H9 (cell line): ENCODE measurements around the gene TLR3. TPM values are rescaled to one million over a fixed set of nuclear protein-coding genes. Genes with fewer than 3 reads are reported as not detected.

ENCODE experiments used
- DNase-seq: peaks from one replicate; pipeline ENCODE4 v3.0.0-alpha.2; 2017
- H2AFZ ChIP-seq: one replicate; pipeline ENCODE4 v1.6.1; 2013; ENCODE audit warnings: mild to moderate bottlenecking, low read length, control low read depth, moderate library complexity
- H2AK5ac ChIP-seq: 2 replicates; pipeline ENCODE4 v1.6.1; 2013; ENCODE audit warnings: low read length, control low read depth, mixed read lengths; ENCODE audit not compliant: insufficient read length
- H2BK120ac ChIP-seq: one replicate; pipeline ENCODE4 v1.6.1; 2013; ENCODE audit warnings: low read depth, mild to moderate bottlenecking, low read length, control low read depth, inconsistent platforms; ENCODE audit not compliant: poor library complexity, severe bottlenecking
- H2BK12ac ChIP-seq: 2 replicates; pipeline ENCODE4 v1.6.1; 2013; ENCODE audit warnings: low read length, control low read depth, mixed read lengths, low read depth; ENCODE audit not compliant: insufficient read length
- H2BK15ac ChIP-seq: 2 replicates; pipeline ENCODE4 v1.6.1; 2013; ENCODE audit warnings: low read depth, low read length, control low read depth
- H2BK20ac ChIP-seq: one replicate; pipeline ENCODE4 v1.6.1; 2013; ENCODE audit warnings: low read depth, mild to moderate bottlenecking, low read length, control low read depth, inconsistent platforms; ENCODE audit not compliant: poor library complexity, severe bottlenecking
- H2BK5ac ChIP-seq: 2 replicates; pipeline ENCODE4 v1.6.1; 2013; ENCODE audit warnings: low read length, control low read depth, mixed read lengths; ENCODE audit not compliant: insufficient read length
- H3K14ac ChIP-seq: 2 replicates; pipeline ENCODE4 v1.6.1; 2013; ENCODE audit warnings: low read length, control low read depth; ENCODE audit not compliant: insufficient read depth
- H3K18ac ChIP-seq: 2 replicates; pipeline ENCODE4 v1.6.1; 2013; ENCODE audit warnings: low read depth, mild to moderate bottlenecking, mixed read lengths, low read length, control low read depth; ENCODE audit not compliant: insufficient read length
- H3K23ac ChIP-seq: 2 replicates; pipeline ENCODE4 v1.6.1; 2013; ENCODE audit warnings: low read length, control low read depth, mixed read lengths, low read depth; ENCODE audit not compliant: insufficient read length
- H3K23me2 ChIP-seq: 2 replicates; pipeline ENCODE4 v1.6.1; 2013; ENCODE audit warnings: low read depth, mild to moderate bottlenecking, mixed read lengths, low read length, control low read depth; ENCODE audit not compliant: insufficient read length, poor library complexity, severe bottlenecking
- H3K27ac ChIP-seq: 2 replicates; pipeline ENCODE4 v1.5.1; 2013; ENCODE audit warnings: low read length, control low read depth, mixed read lengths, low read depth; ENCODE audit not compliant: insufficient read length
- H3K27me3 ChIP-seq: 2 replicates; pipeline ENCODE4 v1.6.1; 2013; ENCODE audit warnings: low read length, control low read depth, inconsistent platforms; ENCODE audit not compliant: insufficient read depth
- H3K4ac ChIP-seq: 2 replicates; pipeline ENCODE4 v1.6.1; 2013; ENCODE audit warnings: low read depth, mild to moderate bottlenecking, control low read depth, inconsistent platforms, low read length, moderate library complexity
- H3K4me1 ChIP-seq: 2 replicates; pipeline ENCODE4 v1.6.1; 2013; ENCODE audit warnings: low read length, control low read depth, inconsistent platforms; ENCODE audit not compliant: insufficient read depth
- H3K4me2 ChIP-seq: 2 replicates; pipeline ENCODE4 v1.6.1; 2013; ENCODE audit warnings: low read length, control low read depth, mixed read lengths; ENCODE audit not compliant: insufficient read length, insufficient read depth
- H3K56ac ChIP-seq: 2 replicates; pipeline ENCODE4 v1.6.1; 2013; ENCODE audit warnings: low read depth, mild to moderate bottlenecking, mixed read lengths, low read length, control low read depth; ENCODE audit not compliant: insufficient read length
- H3K79me1 ChIP-seq: 2 replicates; pipeline ENCODE4 v1.6.1; 2013; ENCODE audit warnings: low read depth, mild to moderate bottlenecking, moderate library complexity, low read length, control low read depth, inconsistent platforms; ENCODE audit not compliant: insufficient read depth, poor library complexity, severe bottlenecking
- H3K79me2 ChIP-seq: 2 replicates; pipeline ENCODE4 v1.6.1; 2013; ENCODE audit warnings: low read length, control low read depth, inconsistent platforms; ENCODE audit not compliant: insufficient read depth
- H3K9ac ChIP-seq: 2 replicates; pipeline ENCODE4 v1.6.1; 2013; ENCODE audit warnings: low read length, control low read depth, mixed read lengths; ENCODE audit not compliant: insufficient read length; ENCODE audit errors: extremely low read depth
- H3K9me3 ChIP-seq: one replicate; pipeline ENCODE4 v1.6.1; 2013; ENCODE audit warnings: low read depth, low read length, inconsistent platforms; ENCODE audit not compliant: control insufficient read depth
- H3T11ph ChIP-seq: one replicate; pipeline ENCODE4 v1.6.1; 2013; ENCODE audit warnings: mild to moderate bottlenecking, low read length, control low read depth, inconsistent platforms
- H4K20me1 ChIP-seq: one replicate; pipeline ENCODE4 v1.6.1; 2013; ENCODE audit not compliant: control insufficient read depth, insufficient read length, insufficient read depth
- H4K5ac ChIP-seq: 2 replicates; pipeline ENCODE4 v1.6.1; 2013; ENCODE audit warnings: low read depth, mild to moderate bottlenecking, mixed read lengths, low read length, control low read depth; ENCODE audit not compliant: insufficient read length
- H4K8ac ChIP-seq: replicated peaks from 2 replicates; pipeline ENCODE4 v1.6.1; 2013; ENCODE audit warnings: low read length, control low read depth, mixed read lengths, low read depth; ENCODE audit not compliant: insufficient read length
- H4K91ac ChIP-seq: 2 replicates; pipeline ENCODE4 v1.6.1; 2013; ENCODE audit warnings: low read depth, mild to moderate bottlenecking, moderate library complexity, mixed read lengths, low read length, control low read depth; ENCODE audit not compliant: insufficient read length
- H3K27ac Mint-ChIP-seq, 3 experiments: 2 replicates in 2 of 3; 3 replicates in 1 of 3; pipeline ENCODE4 v1.8.0; 2020 to 2021; ENCODE audit warnings: mixed read lengths in 3 of 3, mild to moderate bottlenecking in 1 of 3, moderate library complexity in 1 of 3
- H3K27me3 Mint-ChIP-seq: 2 replicates; pipeline ENCODE4 v1.8.0; 2021; ENCODE audit warnings: low read depth, mild to moderate bottlenecking, moderate library complexity, mixed read lengths
- H3K36me3 Mint-ChIP-seq, 3 experiments: 2 replicates in 2 of 3; 3 replicates in 1 of 3; pipeline ENCODE4 v1.8.0; 2020 to 2021; ENCODE audit warnings: low read depth in 3 of 3, mixed read lengths in 3 of 3; ENCODE audit not compliant: insufficient read depth in 1 of 3
- H3K4me1 Mint-ChIP-seq, 2 experiments: 2 replicates each; pipeline ENCODE4 v1.8.0; 2020; ENCODE audit warnings: mixed read lengths in 2 of 2
- H3K4me3 Mint-ChIP-seq, 2 experiments: 2 replicates in 1 of 2; 3 replicates in 1 of 2; pipeline ENCODE4 v1.8.0; 2020 to 2021; ENCODE audit warnings: mild to moderate bottlenecking in 2 of 2, mixed read lengths in 2 of 2, moderate library complexity in 1 of 2
- H3K9me3 Mint-ChIP-seq, 2 experiments: 2 replicates in 1 of 2; 3 replicates in 1 of 2; pipeline ENCODE4 v1.8.0; 2020; ENCODE audit warnings: mild to moderate bottlenecking in 2 of 2, mixed read lengths in 2 of 2, moderate library complexity in 1 of 2
- WGBS: extraction: QIAGEN DNeasy Blood & Tissue Kit; methylation state at CpG from one replicate; pipeline ENCODE4 v1.1.7; 2013; ENCODE audit warnings: missing lambda C conversion rate, low lambda C conversion rate, mixed read lengths; ENCODE audit not compliant: insufficient read length; ENCODE audit errors: extremely low coverage; 5-methylcytosine and 5-hydroxymethylcytosine counted together
- long read RNA-seq: library from polyadenylated mRNA; unstranded; transcript quantifications from one replicate; pipeline ENCODE4 v2.0.0, GENCODE V29; 2020
- total RNA-seq: library from RNA; stranded (reverse); gene quantifications from 2 replicates; pipeline ENCODE4 v1.2.1, GENCODE V29; 2021
- TF ChIP-seq, protein P1 (sequence below): fragments of 200-600 bp; sonication (generic); conservative IDR thresholded peaks from 3 replicates; pipeline ENCODE4 v1.8.0; 2021; ENCODE audit warnings: antibody characterized with exemption, mild to moderate bottlenecking

Gene TLR3
- 0.92 and 0.97 TPM in 2 replicates for total RNA-seq
- long read RNA-seq, partial matches to known transcripts, result 0 of 3 reads
- long read RNA-seq, other reads (novel, unspliced or antisense), result 2 of 3 reads

DNA sequence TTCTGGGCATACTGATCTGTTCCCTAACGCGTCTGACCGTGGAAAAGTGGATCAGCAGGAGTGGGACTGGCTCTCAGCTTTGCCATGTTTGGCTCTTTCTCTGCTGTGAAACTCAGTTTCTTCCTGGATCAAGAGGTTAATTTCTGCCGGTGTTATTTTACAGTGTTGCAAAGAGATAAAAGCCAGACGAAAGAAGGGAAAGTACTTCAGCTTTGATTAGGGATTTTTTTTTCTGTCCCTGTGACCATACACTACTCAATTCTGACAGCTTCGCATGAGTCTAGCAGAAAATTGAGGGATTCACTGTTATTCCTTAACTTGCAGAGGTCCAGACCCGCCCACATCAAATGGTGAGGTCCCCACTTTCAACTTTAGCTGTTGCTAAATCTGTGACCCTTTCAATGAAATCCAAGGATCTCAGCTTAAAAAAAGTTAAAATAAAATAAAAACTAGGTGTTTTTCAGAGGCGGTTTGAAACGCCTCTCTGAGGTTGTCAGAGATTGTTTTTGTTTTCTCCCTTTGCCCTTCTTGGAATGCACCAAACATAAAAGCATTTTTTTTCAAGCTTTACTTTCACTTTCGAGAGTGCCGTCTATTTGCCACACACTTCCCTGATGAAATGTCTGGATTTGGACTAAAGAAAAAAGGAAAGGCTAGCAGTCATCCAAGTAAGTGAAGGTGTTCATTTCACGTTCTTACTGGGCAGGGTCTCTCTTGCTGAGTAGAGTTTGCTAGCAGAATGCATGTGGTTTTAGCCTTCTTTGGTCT is at the start of gene TLR3:
Gene TLR3 (plus strand): TSS at position 576 of the 768 bp plus-strand sequence. CDS start 7,464 bp downstream, outside the sequence.
- no peak within 1 kb of the TSS for H3K9ac ChIP-seq
- TF ChIP-seq, protein P1, sequence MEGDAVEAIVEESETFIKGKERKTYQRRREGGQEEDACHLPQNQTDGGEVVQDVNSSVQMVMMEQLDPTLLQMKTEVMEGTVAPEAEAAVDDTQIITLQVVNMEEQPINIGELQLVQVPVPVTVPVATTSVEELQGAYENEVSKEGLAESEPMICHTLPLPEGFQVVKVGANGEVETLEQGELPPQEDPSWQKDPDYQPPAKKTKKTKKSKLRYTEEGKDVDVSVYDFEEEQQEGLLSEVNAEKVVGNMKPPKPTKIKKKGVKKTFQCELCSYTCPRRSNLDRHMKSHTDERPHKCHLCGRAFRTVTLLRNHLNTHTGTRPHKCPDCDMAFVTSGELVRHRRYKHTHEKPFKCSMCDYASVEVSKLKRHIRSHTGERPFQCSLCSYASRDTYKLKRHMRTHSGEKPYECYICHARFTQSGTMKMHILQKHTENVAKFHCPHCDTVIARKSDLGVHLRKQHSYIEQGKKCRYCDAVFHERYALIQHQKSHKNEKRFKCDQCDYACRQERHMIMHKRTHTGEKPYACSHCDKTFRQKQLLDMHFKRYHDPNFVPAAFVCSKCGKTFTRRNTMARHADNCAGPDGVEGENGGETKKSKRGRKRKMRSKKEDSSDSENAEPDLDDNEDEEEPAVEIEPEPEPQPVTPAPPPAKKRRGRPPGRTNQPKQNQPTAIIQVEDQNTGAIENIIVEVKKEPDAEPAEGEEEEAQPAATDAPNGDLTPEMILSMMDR, result no peak
- H2BK15ac ChIP-seq, result no peak within 1 kb of the TSS
- Mint-ChIP-seq H3K27ac (no peak within 1 kb of the TSS), H3K27me3 (no peaks in the 10 kb centered on the region), H3K4me1 (peaks cover 11 to 20% of the 10 kb centered on the region in 2 experiments), H3K4me3 (no peak within 1 kb of the TSS), H3K36me3 (no peaks in the 10 kb centered on the region), H3K9me3 (no peaks in the 10 kb centered on the region)
- no peak within 1 kb of the TSS for H2AK5ac ChIP-seq
- H3T11ph ChIP-seq, result no peak within 1 kb of the TSS
- no peak within 1 kb of the TSS for H3K27ac ChIP-seq
- no peak within 1 kb of the TSS for H3K56ac ChIP-seq
- peaks cover 2% of the 10 kb centered on the region; the same call in 1 of the 2 replicates for H3K4me1 ChIP-seq
- no peak within 1 kb of the TSS for H2AFZ ChIP-seq
- H3K18ac ChIP-seq, result no peak within 1 kb of the TSS
- no peak within 1 kb of the TSS for H3K23ac ChIP-seq
- H3K14ac ChIP-seq, result no peak within 1 kb of the TSS
- no peaks in the 10 kb centered on the region for H3K9me3 ChIP-seq
- no peaks in the 10 kb centered on the region for H3K23me2 ChIP-seq
- no peak within 1 kb of the TSS for H2BK5ac ChIP-seq
- no peaks in the 10 kb centered on the region for H3K79me2 ChIP-seq
- DNase-seq, result no peak
- H4K91ac ChIP-seq, result no peak within 1 kb of the TSS
- no peak within 1 kb of the TSS for H4K8ac ChIP-seq
- H2BK20ac ChIP-seq, result no peak within 1 kb of the TSS
- H2BK120ac ChIP-seq, result no peak within 1 kb of the TSS
- no CpG with 5 or more reads among the region's 12 CpGs for WGBS
- no peaks in the 10 kb centered on the region for H3K79me1 ChIP-seq
- H3K4ac ChIP-seq, result no peak within 1 kb of the TSS
- no peaks in the 10 kb centered on the region for H3K27me3 ChIP-seq
- no peak within 1 kb of the TSS for H3K4me2 ChIP-seq
- no peaks in the 10 kb centered on the region for H4K20me1 ChIP-seq
- H4K5ac ChIP-seq, result no peak within 1 kb of the TSS
- H2BK12ac ChIP-seq, result no peak within 1 kb of the TSS
